Stimulated activated naive B cell treated with anti-CD40 and anti-IgM and Interleukin-4, amounts not matched to agents 10 μg/mL and 1 μg/mL and 100 μg/mL, for 72 hours (primary cell): ENCODE measurements around the gene CNKSR2.

ENCODE experiments used
- ATAC-seq, 2 donors: fragments of 150-1000 bp; cut with Tn5 transposase; replicated peaks; 2 replicates each; pipeline ENCODE4 v1.10.0; 2021; ENCODE audit warnings: moderate library complexity in 1 of 2
- DNase-seq: peaks from one replicate; pipeline ENCODE4 v3.0.0; 2021
- H3K27ac Mint-ChIP-seq: one replicate; pipeline ENCODE4 v1.8.0; 2022; ENCODE audit warnings: mild to moderate bottlenecking, mixed read lengths
- H3K27me3 Mint-ChIP-seq, 2 donors: one replicate each; pipeline ENCODE4 v1.8.0; 2022; ENCODE audit warnings: mixed read lengths in 2 of 2
- H3K36me3 Mint-ChIP-seq, 2 donors: one replicate each; pipeline ENCODE4 v1.8.0; 2022; ENCODE audit warnings: mixed read lengths in 2 of 2, mild to moderate bottlenecking in 1 of 2
- H3K4me1 Mint-ChIP-seq, 2 donors: one replicate each; pipeline ENCODE4 v1.8.0; 2022; ENCODE audit warnings: mixed read lengths in 2 of 2, mild to moderate bottlenecking in 1 of 2
- H3K4me3 Mint-ChIP-seq, 2 donors: one replicate each; pipeline ENCODE4 v1.8.0; 2022; ENCODE audit warnings: mild to moderate bottlenecking in 2 of 2, mixed read lengths in 2 of 2, moderate library complexity in 1 of 2
- H3K9me3 Mint-ChIP-seq, 2 donors: one replicate each; pipeline ENCODE4 v1.8.0; 2022; ENCODE audit warnings: mixed read lengths in 2 of 2, mild to moderate bottlenecking in 1 of 2

The CNKSR2 gene

GRCh38 chrX:21698272-21698671 lies 324.1 kb downstream of the CNKSR2 start:
- ATAC-seq (peak; percentile 74 to 91), DNase-seq (peak; percentile 1)
- H3K4me1 Mint-ChIP-seq = peaks cover 8 to 12% of the 10 kb centered on the region in 2 donors
- H3K4me3 Mint-ChIP-seq = no peak overlapping the region
- H3K36me3 Mint-ChIP-seq = peaks cover 0 to 3% of the 10 kb centered on the region in 2 donors
- H3K9me3 Mint-ChIP-seq = peaks cover 0 to 5% of the 10 kb centered on the region in 2 donors
- H3K27me3 Mint-ChIP-seq = no peaks in the 10 kb centered on the region
- H3K27ac Mint-ChIP-seq = peak overlapping the region; percentile 53

DNA sequence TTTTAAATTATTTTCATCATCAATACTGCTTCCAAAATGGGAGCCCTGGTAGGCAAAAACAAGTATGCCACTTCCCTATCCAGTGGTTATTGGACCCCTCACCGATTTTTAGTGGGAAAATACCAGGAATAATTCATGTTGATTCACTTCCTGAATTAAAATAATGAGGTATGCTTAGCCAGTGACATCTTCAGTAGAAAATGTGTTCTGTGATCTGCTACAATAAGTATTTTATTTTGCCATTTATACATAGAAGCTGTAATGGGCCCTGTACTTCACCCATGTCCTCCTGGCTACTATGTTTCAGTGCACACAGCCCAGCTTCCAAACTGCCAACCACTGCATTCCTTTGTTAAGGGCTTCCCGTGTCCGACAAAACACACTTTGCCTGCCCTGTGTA lies 324.9 kb downstream of the CNKSR2 start:
- Mint-ChIP-seq H3K27me3 (no peaks in the 10 kb centered on the region), H3K36me3 (peaks cover 0 to 3% of the 10 kb centered on the region in 2 donors), H3K27ac (no peak overlapping the region), H3K4me1 (peaks cover 8 to 12% of the 10 kb centered on the region in 2 donors), H3K9me3 (peaks cover 0 to 5% of the 10 kb centered on the region in 2 donors), H3K4me3 (no peak overlapping the region)
- ATAC-seq (no peak), DNase-seq (no peak)

DNA sequence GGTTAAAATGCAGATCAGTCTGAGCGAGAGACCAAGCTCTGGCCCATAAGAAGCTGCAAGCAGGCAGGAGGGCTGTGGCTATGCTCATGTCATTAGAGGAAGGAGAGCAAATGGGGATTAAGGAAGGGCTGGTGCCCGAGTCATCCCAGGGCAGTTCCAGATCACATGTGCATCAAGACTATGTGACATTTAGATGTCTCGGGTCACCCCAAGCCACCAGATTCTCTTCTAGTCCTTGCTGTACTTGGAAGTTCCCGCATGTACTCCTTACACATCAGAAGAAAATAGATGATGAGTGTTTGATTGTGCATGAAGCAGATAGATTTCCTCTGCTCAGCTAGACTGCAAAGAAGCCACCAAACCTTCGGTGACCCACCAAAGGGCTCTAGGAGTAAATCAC lies 326.1 kb downstream of the CNKSR2 start:
- Mint-ChIP-seq H3K27ac (no peak overlapping the region), H3K4me1 (peaks cover 8 to 12% of the 10 kb centered on the region in 2 donors), H3K4me3 (no peak overlapping the region), H3K27me3 (no peaks in the 10 kb centered on the region), H3K9me3 (peaks cover 0 to 5% of the 10 kb centered on the region in 2 donors), H3K36me3 (peaks cover 0 to 3% of the 10 kb centered on the region in 2 donors)
- ATAC-seq (no peak), DNase-seq (no peak)

DNA sequence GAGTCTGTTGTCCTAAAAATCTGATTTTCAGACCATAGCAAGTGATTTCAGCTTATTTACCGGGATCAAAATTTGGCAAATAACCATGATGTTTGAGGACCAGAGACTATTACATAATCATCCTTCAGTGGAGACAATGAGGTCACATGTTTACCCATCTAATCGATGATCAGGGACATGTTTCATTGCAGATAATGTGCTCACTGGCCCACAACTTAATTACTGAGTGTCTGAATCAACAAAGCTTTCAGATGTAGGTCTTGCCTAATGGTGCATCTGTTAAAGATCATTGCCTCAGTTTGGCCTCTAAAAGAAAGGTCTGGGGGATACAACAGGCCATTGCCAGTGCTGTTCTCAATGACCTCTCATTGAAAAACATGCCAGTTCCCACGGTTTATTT lies 326.7 kb downstream of the CNKSR2 start:
- H3K27me3 Mint-ChIP-seq = no peaks in the 10 kb centered on the region
- H3K27ac Mint-ChIP-seq = no peak overlapping the region
- H3K36me3 Mint-ChIP-seq = peaks cover 0 to 3% of the 10 kb centered on the region in 2 donors
- no peak for DNase-seq
- peaks cover 8 to 12% of the 10 kb centered on the region in 2 donors for H3K4me1 Mint-ChIP-seq
- ATAC-seq = no peak
- H3K4me3 Mint-ChIP-seq = no peak overlapping the region
- H3K9me3 Mint-ChIP-seq = peaks cover 0 to 5% of the 10 kb centered on the region in 2 donors

GRCh38 chrX:21702725-21703124 lies 328.5 kb downstream of the CNKSR2 start:
- Mint-ChIP-seq H3K27me3 (peaks cover 0 to 5% of the 10 kb centered on the region in 2 donors), H3K27ac (no peak overlapping the region), H3K4me1 (peaks cover 8 to 12% of the 10 kb centered on the region in 2 donors), H3K4me3 (no peak overlapping the region), H3K36me3 (peaks cover 0 to 3% of the 10 kb centered on the region in 2 donors), H3K9me3 (peaks cover 0 to 9% of the 10 kb centered on the region in 2 donors)
- DNase-seq = no peak
- no peak for ATAC-seq
